Dermis microvascular lymphatic vessel endothelial cell (primary cell): ENCODE results near the gene POLDIP3. TPM values are rescaled to one million over a fixed set of nuclear protein-coding genes. Genes with fewer than 3 reads are reported as not detected.
A peak's percentile ranks its signal among the peaks of the same experiment; 100 is the strongest.

ENCODE experiments used
- DNase-seq, 2 donors: peaks; one replicate each; pipeline versions ENCODE4 v3.0.0 to v3.0.0-alpha.2; 2010; ENCODE audit warnings: low read depth in 2 of 2
- total RNA-seq: library from RNA; depleted of rRNA; stranded (reverse); fragments of >200 nt; gene quantifications from 2 replicates; pipeline ENCODE4 v1.2.1, GENCODE V29; 2014

POLDIP3 gene
- total RNA-seq, result 23.0 and 27.2 TPM in 2 replicates

- peak; percentile 97 to 99 for DNase-seq
These were observed at the start of gene POLDIP3 for GRCh38 chr22:42614312-42615091. Gene POLDIP3 (minus strand): TSS chr22:42614883. CDS start chr22:42614857, 26 bp downstream.

- peak in 1 of 2 donors; percentile 62 for DNase-seq
These were observed 47.5 kb upstream of the POLDIP3 start for GRCh38 chr22:42661985-42662831.

GRCh38 chr22:42656578-42656977 lies 41.9 kb upstream of the POLDIP3 start:
- no peak for DNase-seq

- no peak for DNase-seq
These were observed 41.0 kb upstream of the POLDIP3 start for GRCh38 chr22:42655693-42656092.

- DNase-seq, result no peak
These were observed 39.9 kb upstream of the POLDIP3 start for GRCh38 chr22:42654436-42655073.

- DNase-seq, result no peak
These were observed 39.3 kb upstream of the POLDIP3 start for GRCh38 chr22:42653999-42654398.

GRCh38 chr22:42651134-42651533 lies 36.5 kb upstream of the POLDIP3 start:
- DNase-seq, result no peak

GRCh38 chr22:42649246-42650099 lies 34.8 kb upstream of the POLDIP3 start, which contains the start of gene CYB5R3:
Gene CYB5R3 (minus strand): TSS chr22:42649392. CDS start chr22:42649315, 77 bp downstream.
- DNase-seq, result peak; percentile 53 to 82

GRCh38 chr22:42648368-42649245 lies 33.9 kb upstream of the POLDIP3 start:
- peak; percentile 47 to 69 for DNase-seq

- DNase-seq, result no peak
These were observed 33.3 kb upstream of the POLDIP3 start for GRCh38 chr22:42648017-42648367.

- peak in 1 of 2 donors; percentile 23 for DNase-seq
These were observed 32.2 kb upstream of the POLDIP3 start for GRCh38 chr22:42646569-42647525.

- DNase-seq, result no peak
These were observed 31.4 kb upstream of the POLDIP3 start for GRCh38 chr22:42645938-42646568.

- peak in 1 of 2 donors; percentile 33 for DNase-seq
These were observed 30.8 kb upstream of the POLDIP3 start for GRCh38 chr22:42645341-42645937.

GRCh38 chr22:42644422-42645340 lies 30.0 kb upstream of the POLDIP3 start:
- peak; percentile 73 to 80 for DNase-seq

GRCh38 chr22:42643634-42644421 lies 29.1 kb upstream of the POLDIP3 start:
- DNase-seq, result no peak
